ENCODE data around the gene SMARCC1. TPM values are rescaled to one million over a fixed set of nuclear protein-coding genes. Genes with fewer than 3 reads are reported as not detected.

Gene SMARCC1
- total RNA-seq, 2 experiments from 2014 or later, result 106 to 113 TPM

GRCh38 chr3:47692158-47692557 lies 89.5 kb downstream of the SMARCC1 start:
- no peaks in the 10 kb centered on the region for H3K4me1 Mint-ChIP-seq (ENCODE audit: low read depth)
- H3K4me3 Mint-ChIP-seq, result no peak overlapping the region
- H3K27ac Mint-ChIP-seq, result no peak overlapping the region
- DNase-seq, result no peak
- TF ChIP-seq CTCF (IDR thresholded peaks at IDR 0.05), result no peak
- ATAC-seq, result no peak
- intact Hi-C loops (cut with micrococcal nuclease), result no loop called here
- ChIA-PET POLR2A (no interaction called here), CTCF (no interaction called here)
- peaks cover 30% of the 10 kb centered on the region for H3K36me3 Mint-ChIP-seq (ENCODE audit: low read depth)
- H3K9me3 Mint-ChIP-seq, result no peaks in the 10 kb centered on the region
- H3K27me3 Mint-ChIP-seq, result no peaks in the 10 kb centered on the region

DNA sequence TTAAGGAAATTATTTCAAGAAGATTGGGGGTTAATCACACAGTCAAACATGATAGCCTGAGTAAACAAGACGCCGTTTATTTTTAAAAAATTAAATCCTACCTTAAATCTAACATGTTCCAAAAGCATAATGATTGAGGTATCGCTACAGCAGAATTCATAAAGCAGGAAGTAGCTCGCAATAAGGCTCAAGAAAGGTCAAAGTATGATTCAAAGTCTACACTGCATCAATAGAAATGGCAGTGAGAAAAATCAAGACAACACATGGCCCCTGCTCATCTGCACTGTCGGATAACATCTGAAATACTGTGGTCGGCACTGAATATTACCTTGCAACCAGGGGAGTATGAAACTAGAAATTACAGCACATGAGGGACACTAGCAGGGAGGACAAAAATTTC lies 93.2 kb downstream of the SMARCC1 start:
- no peak overlapping the region for H3K27ac Mint-ChIP-seq

GRCh38 chr3:47685037-47685436 lies 96.7 kb downstream of the SMARCC1 start:
- TF ChIP-seq CTCF (IDR thresholded peaks at IDR 0.05), result no peak
- Mint-ChIP-seq H3K36me3 (ENCODE audit: low read depth) (peaks cover 31% of the 10 kb centered on the region), H3K9me3 (no peaks in the 10 kb centered on the region), H3K4me1 (ENCODE audit: low read depth) (no peaks in the 10 kb centered on the region), H3K27me3 (no peaks in the 10 kb centered on the region), H3K27ac (no peak overlapping the region), H3K4me3 (no peak overlapping the region)
- DNase-seq (no peak), ATAC-seq (no peak)
- ChIA-PET POLR2A (no interaction called here), CTCF (interaction anchor here (1.1 to 1.5 kb wide), 2 partner anchors 30 to 163 kb away, joined by 3 read pairs; no protein-coding TSS in a partner anchor)
- intact Hi-C loops (cut with micrococcal nuclease), result no loop called here

More for the DNA sequence above, 93.2 kb downstream of the SMARCC1 start:
- H3K27me3 Mint-ChIP-seq, result no peaks in the 10 kb centered on the region
- peaks cover 36% of the 10 kb centered on the region for H3K36me3 Mint-ChIP-seq (ENCODE audit: low read depth)
- H3K9me3 Mint-ChIP-seq, result no peaks in the 10 kb centered on the region
- no peak for ATAC-seq
- intact Hi-C loops (cut with micrococcal nuclease), result no loop called here
- ChIA-PET POLR2A (no interaction called here), CTCF (no interaction called here)
- no peak for TF ChIP-seq CTCF (IDR thresholded peaks at IDR 0.05)
- H3K4me1 Mint-ChIP-seq (ENCODE audit: low read depth), result no peaks in the 10 kb centered on the region
- H3K4me3 Mint-ChIP-seq, result no peak overlapping the region
- no peak for DNase-seq

DNA sequence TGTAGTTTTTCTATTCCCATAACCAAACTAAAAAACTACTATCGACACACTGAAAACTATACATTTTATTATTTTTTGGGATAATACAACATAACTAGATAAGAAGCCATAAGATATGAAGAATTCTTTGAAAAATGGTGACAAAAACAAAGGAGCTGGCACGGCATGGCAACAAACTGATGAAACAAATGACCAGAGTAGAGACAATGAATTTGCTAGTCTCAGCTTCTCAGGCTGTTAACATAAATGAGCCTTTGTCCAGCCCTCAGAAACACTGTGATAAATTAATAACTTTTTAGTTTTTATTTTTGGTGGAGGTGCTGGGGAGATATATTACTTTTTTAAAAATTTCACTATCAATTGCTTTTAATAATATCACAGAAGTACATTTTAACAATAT lies 100.7 kb downstream of the SMARCC1 start:
- intact Hi-C loops (cut with micrococcal nuclease), result no loop called here
- H3K4me3 Mint-ChIP-seq, result no peak overlapping the region
- ChIA-PET CTCF (no interaction called here), POLR2A (no interaction called here)
- H3K9me3 Mint-ChIP-seq, result no peaks in the 10 kb centered on the region
- TF ChIP-seq CTCF (IDR thresholded peaks at IDR 0.05), result no peak
- peaks cover 29% of the 10 kb centered on the region for H3K36me3 Mint-ChIP-seq (ENCODE audit: low read depth)
- no peaks in the 10 kb centered on the region for H3K27me3 Mint-ChIP-seq
- no peak overlapping the region for H3K27ac Mint-ChIP-seq
- DNase-seq, result no peak
- no peak for ATAC-seq
- H3K4me1 Mint-ChIP-seq (ENCODE audit: low read depth), result no peaks in the 10 kb centered on the region

DNA sequence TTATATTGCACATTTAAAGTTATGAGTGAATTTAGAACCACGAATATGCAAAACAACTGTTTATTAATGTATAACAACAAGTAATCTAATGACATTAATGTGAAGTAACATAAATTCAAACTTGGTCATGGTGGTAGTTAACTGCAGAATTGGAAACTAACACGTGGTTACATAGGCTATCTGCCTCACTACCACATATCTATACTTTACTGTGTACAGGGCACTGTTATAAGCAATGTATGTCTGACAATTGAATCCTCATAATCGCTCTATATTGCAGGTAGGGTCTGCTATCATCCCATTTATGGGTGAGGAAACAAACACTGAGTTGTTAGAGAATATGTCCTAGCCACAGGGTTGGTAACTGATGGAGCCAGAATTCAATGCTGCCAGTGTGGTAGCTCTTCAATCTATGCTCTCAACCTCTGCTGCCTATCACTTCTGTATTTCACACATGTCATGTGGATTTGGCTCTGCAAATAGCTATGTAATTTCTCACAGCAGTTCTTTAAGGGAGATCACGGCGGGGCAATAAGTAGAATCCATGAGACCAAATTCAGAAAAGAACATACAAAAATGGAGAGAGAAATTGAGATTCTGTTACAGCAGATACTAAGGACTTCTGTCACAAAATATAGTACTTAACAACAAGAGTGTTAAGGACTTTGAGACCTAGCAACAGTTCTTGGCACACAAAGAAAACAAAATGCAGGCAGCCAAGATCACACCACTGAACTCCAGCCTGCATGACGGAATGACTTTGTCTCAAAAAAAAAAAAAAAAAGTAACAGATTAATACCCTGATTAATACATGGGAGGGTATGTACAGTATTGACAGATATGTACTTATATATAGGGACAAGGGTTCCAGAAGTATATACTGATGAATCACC lies 103.0 kb downstream of the SMARCC1 start:
- Mint-ChIP-seq H3K27ac (no peak overlapping the region), H3K9me3 (no peaks in the 10 kb centered on the region), H3K27me3 (no peaks in the 10 kb centered on the region), H3K4me1 (ENCODE audit: low read depth) (no peaks in the 10 kb centered on the region), H3K4me3 (no peak overlapping the region), H3K36me3 (ENCODE audit: low read depth) (peaks cover 35% of the 10 kb centered on the region)
- no peak for TF ChIP-seq CTCF (IDR thresholded peaks at IDR 0.05)
- POLR2A ChIA-PET, result interaction anchor here (0.7 kb wide), 1 partner anchor 68 kb away, joined by 3 read pairs; no protein-coding TSS in a partner anchor
- intact Hi-C loops (cut with micrococcal nuclease), result no loop called here
- CTCF ChIA-PET, result interaction anchor here (1.0 kb wide), 1 partner anchor 16 kb away, joined by 4 read pairs; no protein-coding TSS in a partner anchor
- DNase-seq (no peak), ATAC-seq (no peak)
